GM19351 (cell line): Measurements from ENCODE around the gene PAN2.
"Not testable (repeated sequence)": the region's sequence is repeated elsewhere in the genome, so short reads cannot be mapped to it uniquely, and the experiment has no call there.

Experiments
- ATAC-seq: cut with Tn5 transposase; IDR thresholded peaks from one replicate; pipeline ENCODE4 v1.9.1; 2021; ENCODE audit warnings: mild to moderate bottlenecking, moderate library complexity; ENCODE audit not compliant: unreplicated experiment

Gene PAN2

DNA sequence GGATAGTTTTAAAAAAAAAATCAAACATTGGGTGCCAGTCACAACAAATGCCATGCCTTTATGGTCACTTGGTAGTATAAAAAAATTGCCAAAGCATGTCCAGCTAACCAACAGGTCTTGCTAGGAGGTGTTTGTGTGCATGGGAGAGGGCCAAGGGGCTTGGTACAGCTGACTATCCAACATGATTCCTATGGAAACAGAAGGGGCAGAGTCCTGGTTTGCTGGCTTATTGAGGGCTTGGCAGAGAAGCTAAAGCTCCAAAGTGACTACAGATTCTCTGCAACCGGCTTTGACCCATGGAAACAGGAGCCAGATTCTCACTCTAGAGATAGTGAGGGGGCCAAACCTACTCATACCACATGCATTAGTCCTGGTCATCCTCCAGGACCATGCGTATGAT is 61.3 kb downstream of the PAN2 start:
- not testable (repeated sequence) for ATAC-seq

DNA sequence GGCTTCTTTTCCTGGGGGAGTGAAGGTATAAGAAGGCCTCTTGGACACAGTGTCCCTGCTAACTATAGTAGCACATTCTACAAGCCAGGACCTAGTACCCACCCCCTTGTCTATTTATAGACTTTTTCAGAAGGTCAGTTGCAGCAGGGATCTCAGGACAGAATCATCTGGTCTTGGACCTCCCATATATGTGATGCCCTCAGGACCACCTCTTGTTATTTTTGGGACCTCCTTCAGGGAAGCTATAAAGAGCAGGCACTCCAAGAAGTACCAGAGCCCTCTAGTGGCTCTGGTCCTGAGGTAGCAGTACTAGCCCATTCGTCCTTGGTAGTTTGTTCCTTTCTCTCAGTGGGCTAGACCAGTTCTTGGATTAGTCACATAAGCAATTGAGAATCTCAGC is 62.8 kb downstream of the PAN2 start:
- ATAC-seq, result no peak

DNA sequence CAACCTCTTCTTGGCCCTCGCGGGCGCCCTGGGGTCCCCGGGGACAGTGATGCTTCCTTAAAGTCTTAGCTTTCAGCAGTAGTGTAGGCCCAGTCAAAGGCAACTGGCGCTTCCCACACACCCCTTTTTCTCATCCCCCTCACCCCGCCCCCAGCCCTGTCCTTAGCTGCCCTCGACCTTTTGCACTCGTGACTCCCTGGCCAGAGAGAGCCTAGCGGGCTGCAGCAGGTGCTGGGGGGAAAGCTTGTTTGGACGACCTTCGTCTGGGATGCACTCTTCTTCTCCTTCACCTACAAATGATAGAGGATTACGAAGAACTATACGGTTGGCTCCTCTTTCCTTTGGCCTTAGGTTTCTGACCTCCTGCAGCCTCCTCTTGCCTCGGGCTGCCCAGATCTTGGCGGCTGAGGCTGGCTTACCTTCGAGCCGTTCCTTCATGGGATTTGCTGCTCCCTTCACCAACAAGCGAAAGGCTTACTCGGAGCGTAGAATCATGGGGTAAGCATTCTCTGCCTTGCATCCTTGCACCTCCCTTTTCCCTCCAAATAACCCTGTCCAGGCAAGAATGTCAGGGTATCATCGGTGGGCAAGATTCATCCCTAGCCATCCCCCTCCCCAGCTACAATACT is 66.2 kb downstream of the PAN2 start:
- peak; percentile 7 for ATAC-seq

DNA sequence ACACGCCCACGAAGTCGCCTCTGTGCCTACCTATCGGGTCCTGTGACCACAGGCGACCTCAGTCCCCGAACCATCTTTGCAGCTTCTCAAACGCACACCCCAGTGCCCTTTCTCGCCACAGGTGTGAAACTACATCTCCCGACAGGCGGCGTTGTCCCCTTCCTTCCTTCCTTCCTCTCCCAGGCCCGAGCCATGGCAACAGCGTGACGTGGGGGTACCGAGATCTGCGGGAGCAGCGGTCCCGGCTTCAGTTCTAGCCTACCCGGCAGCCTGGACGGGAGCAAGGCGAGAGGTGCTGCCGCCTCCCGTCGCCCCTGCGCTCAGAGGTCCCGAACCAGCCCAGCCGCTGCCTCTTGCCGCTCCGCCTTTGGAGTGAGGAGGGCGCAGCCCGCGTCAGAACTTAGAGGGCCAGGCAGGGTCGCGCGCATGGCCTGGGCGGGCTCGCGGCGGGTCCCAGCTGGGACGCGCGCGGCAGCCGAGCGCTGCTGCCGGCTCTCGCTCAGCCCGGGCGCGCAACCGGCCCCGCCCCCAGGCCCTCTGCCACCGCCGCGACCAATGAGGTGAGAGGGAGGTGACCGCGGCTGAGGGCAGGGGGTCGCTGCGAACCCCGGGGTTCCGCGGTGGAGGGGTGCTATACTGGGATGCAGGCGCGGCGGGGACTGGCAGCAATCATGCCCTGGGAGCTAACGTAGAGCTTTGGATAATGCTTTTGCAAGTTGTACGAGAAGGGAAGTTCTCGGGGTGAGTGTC is 66.9 kb downstream of the PAN2 start, which contains the start of gene COQ10A:
Gene COQ10A, plus strand, starts transcription at position 250 of the 750 bp plus-strand sequence. Its CDS starts 177 bp downstream, at position 427.
- peak; percentile 88 for ATAC-seq
